Measurements from ENCODE around the gene PDXK.
A peak's percentile ranks its signal among the peaks of the same experiment; 100 is the strongest.

The PDXK gene

DNA sequence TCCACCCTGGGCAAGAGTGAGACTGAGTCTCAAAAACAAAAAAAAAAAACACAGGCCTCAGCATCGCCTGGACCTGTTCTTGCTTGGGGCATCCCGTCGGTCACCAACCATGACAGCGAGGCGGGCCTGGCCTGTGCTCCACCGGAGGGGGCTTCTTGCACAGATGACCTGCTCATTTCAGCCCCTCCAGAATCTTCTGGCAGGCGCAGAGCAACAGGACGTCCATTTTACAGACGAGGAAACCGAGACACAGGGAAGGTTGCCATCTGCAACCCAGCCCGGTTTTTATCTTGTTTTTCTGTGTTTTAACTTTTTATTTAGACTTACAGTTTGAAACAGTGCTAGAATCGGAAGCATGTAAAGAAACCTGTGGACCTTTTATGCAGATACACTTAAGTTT, 56.3 kb downstream of the PDXK start:
- H3K36me3 ChIP-seq (ENCODE audit: low read depth), result peaks cover 19% of the 10 kb centered on the region
- no peaks in the 10 kb centered on the region for H3K27me3 ChIP-seq (ENCODE audit: insufficient read depth, poor library complexity, severe bottlenecking)
- no peaks in the 10 kb centered on the region for H3K4me1 ChIP-seq (ENCODE audit: insufficient read depth, poor library complexity, severe bottlenecking)
- H3K4me3 ChIP-seq (ENCODE audit: severe bottlenecking), result peak overlapping the region; percentile 62
- H3K27ac ChIP-seq (ENCODE audit: poor library complexity, severe bottlenecking), result peak overlapping the region; percentile 62
- DNase-seq (ENCODE audit: low spot score) (no peak), ATAC-seq (ENCODE audit: low read depth) (no peak)
- H3K9me3 ChIP-seq (ENCODE audit: severe bottlenecking), result no peaks in the 10 kb centered on the region
- TF ChIP-seq, protein P1, sequence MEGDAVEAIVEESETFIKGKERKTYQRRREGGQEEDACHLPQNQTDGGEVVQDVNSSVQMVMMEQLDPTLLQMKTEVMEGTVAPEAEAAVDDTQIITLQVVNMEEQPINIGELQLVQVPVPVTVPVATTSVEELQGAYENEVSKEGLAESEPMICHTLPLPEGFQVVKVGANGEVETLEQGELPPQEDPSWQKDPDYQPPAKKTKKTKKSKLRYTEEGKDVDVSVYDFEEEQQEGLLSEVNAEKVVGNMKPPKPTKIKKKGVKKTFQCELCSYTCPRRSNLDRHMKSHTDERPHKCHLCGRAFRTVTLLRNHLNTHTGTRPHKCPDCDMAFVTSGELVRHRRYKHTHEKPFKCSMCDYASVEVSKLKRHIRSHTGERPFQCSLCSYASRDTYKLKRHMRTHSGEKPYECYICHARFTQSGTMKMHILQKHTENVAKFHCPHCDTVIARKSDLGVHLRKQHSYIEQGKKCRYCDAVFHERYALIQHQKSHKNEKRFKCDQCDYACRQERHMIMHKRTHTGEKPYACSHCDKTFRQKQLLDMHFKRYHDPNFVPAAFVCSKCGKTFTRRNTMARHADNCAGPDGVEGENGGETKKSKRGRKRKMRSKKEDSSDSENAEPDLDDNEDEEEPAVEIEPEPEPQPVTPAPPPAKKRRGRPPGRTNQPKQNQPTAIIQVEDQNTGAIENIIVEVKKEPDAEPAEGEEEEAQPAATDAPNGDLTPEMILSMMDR (IDR thresholded peaks at IDR 0.05; ENCODE audit: poor library complexity, severe bottlenecking), result no peak

DNA sequence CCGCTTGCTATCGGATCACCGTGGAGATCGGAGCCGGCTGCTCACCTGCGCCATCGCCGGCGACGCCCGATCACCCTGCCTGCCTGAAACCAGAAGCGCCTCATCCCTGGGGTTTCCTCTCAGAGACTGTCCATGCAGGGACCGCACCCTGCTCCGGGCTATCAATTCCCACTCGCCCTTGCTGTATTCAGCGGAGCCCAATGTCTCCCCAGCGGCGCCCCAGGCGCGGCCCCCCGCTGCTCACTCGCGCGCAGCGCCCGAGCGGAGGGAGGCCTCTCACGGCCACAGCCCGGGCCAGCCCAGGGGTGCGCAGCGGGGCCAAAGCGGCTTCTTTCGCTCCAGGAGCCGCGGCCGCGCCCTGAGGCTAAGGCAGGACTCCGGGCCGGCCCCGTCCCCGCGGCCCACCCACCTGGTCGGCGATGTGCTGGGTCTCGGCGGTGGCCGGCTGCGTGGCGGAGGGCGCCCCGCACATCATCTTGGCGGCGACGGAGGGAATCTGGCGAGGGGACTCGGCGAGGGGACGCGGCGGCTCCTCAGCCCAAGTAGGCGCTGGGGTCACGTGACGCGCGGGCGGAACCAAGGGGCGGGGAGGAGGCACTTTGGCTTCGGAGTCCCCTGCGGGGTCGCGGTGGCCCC, 57.0 kb downstream of the PDXK start, which contains the start of gene CSTB:
TSS of gene CSTB (minus strand) at position 514 of the 636 bp plus-strand sequence. CDS start at position 475, 39 bp downstream.
- H3K9me3 ChIP-seq (ENCODE audit: severe bottlenecking), result no peaks in the 10 kb centered on the region
- ATAC-seq (ENCODE audit: low read depth) (peak; percentile 66), DNase-seq (ENCODE audit: low spot score) (peak; percentile 71)
- H3K27ac ChIP-seq (ENCODE audit: poor library complexity, severe bottlenecking), result peak within 1 kb of the TSS; percentile 62
- TF ChIP-seq, protein P1 (IDR thresholded peaks at IDR 0.05; ENCODE audit: poor library complexity, severe bottlenecking), result peak; percentile 13
- H3K36me3 ChIP-seq (ENCODE audit: low read depth), result peaks cover 19% of the 10 kb centered on the region
- H3K27me3 ChIP-seq (ENCODE audit: insufficient read depth, poor library complexity, severe bottlenecking), result no peaks in the 10 kb centered on the region
- H3K4me3 ChIP-seq (ENCODE audit: severe bottlenecking), result peak within 1 kb of the TSS; percentile 62
- H3K4me1 ChIP-seq (ENCODE audit: insufficient read depth, poor library complexity, severe bottlenecking), result no peaks in the 10 kb centered on the region

DNA sequence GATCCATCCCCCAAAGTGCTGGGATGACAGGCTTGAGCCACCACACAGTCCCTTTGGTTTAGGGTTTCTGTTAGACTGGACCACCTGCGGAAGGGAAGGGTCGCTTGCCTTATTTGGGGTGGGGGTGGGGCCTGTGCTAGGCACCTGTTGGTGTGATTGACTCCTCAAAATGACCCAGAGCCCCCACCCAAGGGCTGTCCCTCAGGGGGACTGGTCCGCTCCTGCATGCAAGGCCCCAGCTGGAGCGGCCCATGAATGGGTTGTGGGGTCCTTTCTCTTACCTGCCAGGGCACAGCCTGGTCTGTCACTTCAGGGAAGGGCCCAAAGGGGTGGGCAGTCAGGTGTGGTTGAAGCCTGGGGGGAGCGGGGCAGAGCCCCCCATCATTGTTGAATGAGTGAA, 59.0 kb downstream of the PDXK start:
- peaks cover 19% of the 10 kb centered on the region for H3K36me3 ChIP-seq (ENCODE audit: low read depth)
- no peak overlapping the region for H3K4me3 ChIP-seq (ENCODE audit: severe bottlenecking)
- H3K4me1 ChIP-seq (ENCODE audit: insufficient read depth, poor library complexity, severe bottlenecking), result peaks cover 14% of the 10 kb centered on the region
- no peaks in the 10 kb centered on the region for H3K27me3 ChIP-seq (ENCODE audit: insufficient read depth, poor library complexity, severe bottlenecking)
- DNase-seq (ENCODE audit: low spot score) (no peak), ATAC-seq (ENCODE audit: low read depth) (no peak)
- no peak overlapping the region for H3K27ac ChIP-seq (ENCODE audit: poor library complexity, severe bottlenecking)
- H3K9me3 ChIP-seq (ENCODE audit: severe bottlenecking), result no peaks in the 10 kb centered on the region
- TF ChIP-seq, protein P1 (IDR thresholded peaks at IDR 0.05; ENCODE audit: poor library complexity, severe bottlenecking), result no peak

DNA sequence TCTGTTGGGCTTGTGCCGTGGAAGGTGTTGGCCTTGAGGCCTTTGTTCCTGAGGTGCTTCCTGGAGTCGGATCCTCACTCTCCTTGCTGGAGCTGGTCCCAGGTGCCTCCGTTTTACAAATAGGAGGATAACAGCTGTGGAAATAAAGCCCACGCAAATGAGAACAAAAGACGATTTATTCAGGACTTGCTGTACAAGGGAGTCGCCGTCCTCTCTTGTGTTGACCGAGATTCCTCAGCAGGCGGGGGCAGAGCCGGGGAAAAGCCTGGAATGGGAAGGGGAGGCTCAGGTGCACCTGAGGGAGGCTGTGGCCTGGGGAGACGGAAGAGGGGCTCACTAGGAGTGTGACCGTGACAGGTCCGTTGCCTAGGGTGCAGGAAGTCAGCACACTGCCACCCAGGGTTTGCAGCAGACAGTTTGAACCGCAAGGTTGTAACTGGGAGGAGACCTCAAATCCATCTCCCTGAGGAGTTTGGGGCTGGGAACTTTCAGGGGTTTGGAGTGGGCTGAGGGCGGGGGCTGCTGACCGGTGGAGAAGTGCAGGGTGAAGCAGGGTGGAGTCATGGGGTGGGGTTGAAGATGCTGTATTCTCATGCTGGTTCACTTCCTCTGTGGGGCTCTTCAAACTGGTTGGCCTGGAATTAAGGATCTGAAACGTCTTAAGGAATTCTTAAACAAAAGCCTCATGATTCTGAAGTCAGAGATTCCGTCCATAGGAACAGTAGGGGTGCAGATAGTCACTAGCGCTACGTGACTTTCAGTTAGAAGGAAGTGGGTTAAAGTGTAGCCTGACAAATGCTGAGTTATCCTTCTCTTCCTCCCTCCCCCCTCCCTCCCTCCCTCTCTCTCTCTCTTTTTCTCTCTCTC, 59.8 kb downstream of the PDXK start:
- H3K4me3 ChIP-seq (ENCODE audit: severe bottlenecking), result no peak overlapping the region
- no peaks in the 10 kb centered on the region for H3K27me3 ChIP-seq (ENCODE audit: insufficient read depth, poor library complexity, severe bottlenecking)
- DNase-seq (ENCODE audit: low spot score), result no peak
- ATAC-seq (ENCODE audit: low read depth), result no peak
- H3K4me1 ChIP-seq (ENCODE audit: insufficient read depth, poor library complexity, severe bottlenecking), result peaks cover 18% of the 10 kb centered on the region
- H3K9me3 ChIP-seq (ENCODE audit: severe bottlenecking), result no peaks in the 10 kb centered on the region
- TF ChIP-seq, protein P1 (IDR thresholded peaks at IDR 0.05; ENCODE audit: poor library complexity, severe bottlenecking), result no peak
- H3K27ac ChIP-seq (ENCODE audit: poor library complexity, severe bottlenecking), result no peak overlapping the region
- H3K36me3 ChIP-seq (ENCODE audit: low read depth), result peaks cover 15% of the 10 kb centered on the region
